GM04504 (cell line): Measurements from ENCODE around the gene UVRAG.
"Not testable (repeated sequence)": the region's sequence is repeated elsewhere in the genome, so short reads cannot be mapped to it uniquely, and the experiment has no call there.

Experiments used
- DNase-seq: peaks from one replicate; pipeline ENCODE4 v3.0.0-alpha.2; 2012; ENCODE audit warnings: low read depth

The UVRAG gene

GRCh38 chr11:75879737-75880136, 64.7 kb downstream of the UVRAG start:
- DNase-seq, result no peak

DNA sequence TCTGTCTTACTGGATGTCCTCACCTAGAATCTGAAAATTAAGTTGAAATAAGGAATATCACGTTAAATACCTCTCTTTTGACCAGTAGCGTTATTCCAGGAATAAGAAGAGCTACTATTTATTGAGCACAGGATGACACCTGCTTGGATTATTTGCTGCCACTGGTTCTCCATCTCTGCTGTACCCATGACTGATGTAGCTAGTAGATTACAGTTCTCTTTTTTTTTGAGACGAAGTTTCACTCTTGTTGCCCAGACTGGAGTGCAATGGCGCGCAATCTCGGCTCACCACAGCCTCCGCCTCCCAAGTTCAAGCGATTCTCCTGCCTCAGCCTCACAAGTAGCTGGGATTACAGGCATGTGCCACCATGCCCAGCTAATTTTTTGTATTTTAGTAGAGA, 65.3 kb downstream of the UVRAG start:
- not testable (repeated sequence) for DNase-seq

DNA sequence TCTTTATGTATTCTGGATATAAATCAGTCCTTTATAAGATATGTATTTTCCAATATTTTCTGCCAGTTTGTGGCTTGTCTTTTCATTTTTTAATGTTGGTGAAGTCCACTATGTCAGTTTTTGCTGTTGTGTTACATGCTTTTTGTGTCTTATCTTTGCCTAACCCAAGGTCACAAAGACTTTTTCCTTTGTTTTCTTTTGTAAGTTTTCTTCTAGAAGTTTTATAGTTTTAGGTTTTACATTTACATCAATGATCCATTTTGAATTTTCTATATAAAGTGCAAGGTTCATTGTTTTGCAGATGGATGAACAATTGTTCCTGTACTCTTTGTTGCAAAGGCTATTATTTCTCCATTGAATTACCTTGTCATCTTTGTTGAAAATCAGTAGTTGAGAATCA, 69.3 kb downstream of the UVRAG start:
- no peak for DNase-seq

GRCh38 chr11:75888416-75888815, 73.4 kb downstream of the UVRAG start:
- no peak for DNase-seq

GRCh38 chr11:75891947-75892739, 77.1 kb downstream of the UVRAG start:
- DNase-seq, result no peak

GRCh38 chr11:75893251-75893650, 78.2 kb downstream of the UVRAG start:
- no peak for DNase-seq

DNA sequence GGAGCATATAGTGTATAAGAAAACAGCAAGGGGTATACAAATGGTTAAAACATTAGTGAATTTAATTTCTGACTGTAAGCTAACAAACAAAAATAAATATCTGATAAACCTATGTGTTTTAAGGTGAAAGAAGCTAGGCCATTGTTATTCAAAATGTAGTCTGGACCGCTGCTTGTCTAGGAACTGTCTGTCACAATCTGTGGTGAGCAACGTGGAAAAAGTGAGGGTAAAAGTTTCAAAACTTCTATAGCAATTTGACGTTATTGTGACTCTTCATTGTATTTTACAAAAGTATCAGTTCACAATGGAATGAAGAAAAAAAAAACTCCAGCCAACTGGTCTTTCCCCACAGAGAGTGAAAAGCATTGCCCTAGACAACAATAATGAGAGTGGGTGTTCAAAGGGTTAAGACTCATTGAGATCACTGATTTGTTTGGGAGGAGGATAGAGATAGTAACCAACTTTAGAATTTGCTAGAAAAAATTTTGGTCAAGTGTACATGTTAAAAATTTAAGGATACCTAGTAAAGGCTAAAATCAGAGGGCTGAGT, 79.1 kb downstream of the UVRAG start:
- no peak for DNase-seq

GRCh38 chr11:75896843-75897419, 81.9 kb downstream of the UVRAG start:
- peak; percentile 21 for DNase-seq

DNA sequence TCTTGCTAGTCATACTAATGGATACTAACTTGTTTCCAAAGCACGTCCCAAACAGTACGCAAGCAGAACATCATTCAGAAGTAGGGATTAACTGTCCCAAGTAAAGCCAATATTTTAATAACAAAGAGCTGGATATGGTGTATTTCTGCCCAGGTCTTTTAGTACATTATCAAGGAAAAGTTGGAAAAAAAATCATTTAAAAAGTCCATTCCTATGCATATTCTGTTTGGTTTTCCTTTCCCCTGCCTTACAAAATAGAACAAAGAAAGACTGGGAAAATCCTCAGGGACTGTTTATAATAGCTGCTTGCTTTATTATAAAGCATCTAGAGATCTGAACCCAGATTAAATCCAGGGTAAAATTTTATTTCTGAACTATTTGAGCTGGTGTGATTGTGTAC, 83.9 kb downstream of the UVRAG start:
- DNase-seq, result no peak

DNA sequence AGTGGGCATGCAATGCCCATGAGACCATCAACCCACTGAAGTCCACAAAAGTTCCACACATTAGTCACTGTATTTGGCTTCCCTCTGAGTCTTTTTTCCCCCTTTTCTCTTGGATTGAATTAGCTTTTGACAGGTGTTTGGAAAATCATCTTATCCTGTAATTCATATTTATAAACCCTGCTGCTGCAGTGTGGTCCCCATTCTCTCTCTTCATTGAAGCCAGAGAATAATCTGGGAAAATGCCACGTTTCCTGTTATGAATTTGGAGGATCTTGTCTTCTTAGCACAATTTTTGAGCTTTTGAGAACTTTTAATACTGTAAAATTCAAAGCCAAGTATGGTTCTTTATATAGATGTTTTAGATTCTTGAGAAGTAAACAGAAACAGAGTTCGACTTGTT, 84.8 kb downstream of the UVRAG start:
- DNase-seq, result no peak

DNA sequence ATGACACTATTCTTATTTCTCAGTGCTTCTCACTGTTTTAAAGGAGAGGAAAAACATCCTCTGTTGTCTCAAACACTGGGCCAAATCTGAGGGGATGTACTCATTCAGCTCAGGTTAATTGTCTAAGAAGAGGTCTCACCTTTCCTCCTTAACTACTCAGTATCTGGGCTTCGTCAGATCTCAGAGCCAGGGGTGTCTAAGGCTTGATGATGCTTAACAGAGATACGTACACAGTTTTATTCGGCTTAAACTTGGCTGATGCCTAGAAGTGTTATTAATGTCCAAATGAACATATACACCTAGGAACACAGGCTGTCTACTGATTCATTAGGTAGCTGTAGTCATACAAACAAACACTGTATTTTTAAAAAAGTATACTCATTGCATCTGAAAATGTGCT, 85.8 kb downstream of the UVRAG start:
- no peak for DNase-seq

DNA sequence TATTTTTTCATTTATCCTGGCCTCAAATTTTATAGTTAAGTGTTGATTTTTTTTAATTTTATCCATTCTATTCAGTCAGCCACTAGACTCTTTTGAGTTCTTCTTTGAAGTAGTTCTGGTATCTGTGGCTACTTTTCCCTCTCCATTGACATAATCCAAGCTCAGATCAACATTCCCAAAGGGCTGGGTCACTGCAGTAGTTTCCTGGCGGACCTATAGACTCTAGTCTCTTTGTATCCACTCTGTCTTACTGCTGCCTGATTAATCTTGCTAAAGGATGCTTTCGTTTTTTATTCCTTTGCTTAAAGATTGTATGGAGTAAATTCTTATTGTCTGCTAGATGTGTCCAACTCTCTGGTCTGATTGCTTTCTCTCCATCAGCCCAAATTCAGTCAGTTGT, 87.6 kb downstream of the UVRAG start:
- DNase-seq, result no peak

- no peak for DNase-seq
Observed at GRCh38 chr11:75903276-75903675, 88.3 kb downstream of the UVRAG start.

DNA sequence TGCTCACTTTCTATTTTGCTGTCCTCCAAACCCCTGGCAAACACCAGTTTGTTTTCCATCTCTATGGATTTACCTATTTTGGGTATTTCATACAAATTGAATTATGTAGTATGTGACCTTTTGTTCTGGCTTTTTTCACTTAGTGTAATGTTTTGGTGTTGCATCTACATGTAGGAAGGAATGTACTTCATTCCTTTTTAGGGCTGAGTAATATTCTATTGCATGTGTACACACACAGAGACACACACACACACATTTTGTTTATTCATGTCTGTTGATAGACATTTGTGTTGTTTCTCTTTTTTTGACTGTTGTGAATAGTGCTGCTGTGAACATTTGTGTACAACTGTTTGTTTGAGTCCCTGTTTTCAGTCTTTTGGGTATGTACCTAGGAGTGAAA, 90.4 kb downstream of the UVRAG start:
- DNase-seq, result no peak

- DNase-seq, result no peak
Observed at GRCh38 chr11:75907906-75908527, 93.0 kb downstream of the UVRAG start.

GRCh38 chr11:75910426-75911145, 95.6 kb downstream of the UVRAG start:
- DNase-seq, result no peak

GRCh38 chr11:75911459-75911858, 96.4 kb downstream of the UVRAG start:
- DNase-seq, result no peak

- DNase-seq, result no peak
Observed at GRCh38 chr11:75913984-75914383, 99.0 kb downstream of the UVRAG start.

DNA sequence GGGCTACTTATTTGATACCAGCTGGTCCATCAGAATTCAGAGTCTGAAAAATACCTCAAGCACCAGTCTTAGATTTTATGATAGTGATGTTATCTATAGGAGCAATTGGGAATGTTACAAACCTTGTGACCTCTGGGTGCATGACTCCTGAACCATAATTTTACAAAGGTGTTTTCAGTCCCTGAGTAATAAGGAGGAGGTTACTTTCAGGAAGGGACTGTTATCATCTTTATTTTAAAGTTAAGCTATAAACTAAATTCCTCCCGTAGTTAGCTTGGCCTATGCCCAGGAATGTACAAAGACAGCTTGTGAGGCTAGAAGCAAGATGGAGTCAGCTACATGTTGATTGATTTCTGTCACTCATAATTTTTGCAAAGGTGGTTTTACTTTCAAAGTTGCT, 101.9 kb downstream of the UVRAG start:
- DNase-seq, result no peak

DNA sequence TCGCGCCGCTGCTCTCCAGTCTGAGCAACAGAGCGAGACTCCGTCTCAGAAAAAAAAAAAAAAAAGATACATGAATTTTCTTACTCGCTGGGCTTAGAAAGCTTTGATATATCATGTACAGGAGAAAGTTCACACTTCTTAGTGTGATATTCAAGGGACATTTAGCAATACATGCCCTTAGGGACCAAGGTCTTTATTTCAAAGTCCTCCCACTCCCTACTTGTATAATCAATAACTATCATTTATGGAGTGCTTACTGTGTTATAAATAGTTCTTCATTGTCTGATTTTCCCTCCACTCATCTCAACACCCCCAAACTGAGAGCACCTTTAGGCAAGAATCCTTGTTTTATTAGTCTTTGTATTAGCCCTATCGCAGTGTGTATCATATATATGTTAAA, 103.3 kb downstream of the UVRAG start:
- no peak for DNase-seq

DNA sequence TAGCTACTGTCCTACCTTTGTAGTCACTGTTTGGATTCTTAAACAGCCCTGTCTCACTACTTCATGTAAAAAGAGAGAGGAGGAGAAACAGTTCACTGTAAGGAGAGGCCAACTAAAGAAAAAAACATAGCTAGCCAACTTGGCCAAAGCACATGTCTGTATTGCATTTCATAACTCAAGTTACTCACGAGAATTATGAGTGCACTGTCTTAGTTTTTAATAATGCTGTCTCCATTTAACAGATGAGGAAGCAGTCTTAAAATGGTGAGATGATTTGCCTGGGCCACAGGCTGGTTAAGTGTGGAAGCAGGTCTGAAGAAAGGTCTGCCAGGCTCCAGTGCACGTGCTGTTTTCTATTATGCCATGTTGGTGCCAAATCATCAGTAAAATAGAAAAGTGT, 104.5 kb downstream of the UVRAG start:
- DNase-seq, result no peak

DNA sequence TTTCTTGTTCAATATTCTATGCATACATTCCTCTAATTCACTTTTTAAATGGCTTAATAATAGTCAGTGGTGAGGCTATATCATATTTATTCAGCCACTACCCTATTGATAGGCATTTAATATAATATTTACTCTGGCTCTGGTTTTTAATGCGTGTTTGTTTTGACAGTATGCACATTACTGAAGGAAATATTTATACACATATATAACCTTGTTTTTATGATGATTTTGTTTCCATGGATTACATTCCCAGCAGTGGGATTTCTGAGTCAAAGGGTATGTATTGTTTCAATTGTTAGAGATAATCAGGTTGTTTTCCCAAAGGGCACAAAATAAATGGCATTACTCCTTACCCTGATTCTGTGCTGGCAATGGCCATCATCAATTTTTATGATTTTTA, 105.8 kb downstream of the UVRAG start:
- DNase-seq, result no peak

DNA sequence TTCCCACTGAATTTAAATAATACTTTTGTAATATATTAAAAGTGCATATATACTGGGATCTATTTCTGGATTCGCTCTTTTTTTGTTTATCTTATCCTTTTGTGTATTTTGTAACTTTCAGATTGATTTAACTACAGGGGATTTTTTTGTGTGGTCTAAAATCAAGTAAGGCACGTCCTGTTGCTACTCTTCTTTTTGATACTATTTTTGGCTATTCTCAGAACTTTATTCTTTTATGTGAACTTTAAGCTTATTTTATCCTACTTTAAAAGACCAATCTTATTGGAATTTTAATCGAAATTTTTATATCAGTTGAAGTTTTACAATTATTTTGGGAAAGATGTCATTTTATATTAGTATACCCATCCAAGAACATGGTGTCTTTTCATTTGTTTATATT, 106.8 kb downstream of the UVRAG start:
- DNase-seq, result no peak
